HG03108 (cell line): ENCODE measurements around the gene SLC38A5.
"Not testable (repeated sequence)": the region's sequence is repeated elsewhere in the genome, so short reads cannot be mapped to it uniquely, and the experiment has no call there.

Experiments
- ATAC-seq: cut with Tn5 transposase; IDR thresholded peaks from one replicate; pipeline ENCODE4 v1.9.1; 2021; ENCODE audit warnings: moderate library complexity; ENCODE audit not compliant: unreplicated experiment

Gene SLC38A5

GRCh38 chrX:48470833-48471118 lies 716 bp upstream of the SLC38A5 start:
- no peak for ATAC-seq

DNA sequence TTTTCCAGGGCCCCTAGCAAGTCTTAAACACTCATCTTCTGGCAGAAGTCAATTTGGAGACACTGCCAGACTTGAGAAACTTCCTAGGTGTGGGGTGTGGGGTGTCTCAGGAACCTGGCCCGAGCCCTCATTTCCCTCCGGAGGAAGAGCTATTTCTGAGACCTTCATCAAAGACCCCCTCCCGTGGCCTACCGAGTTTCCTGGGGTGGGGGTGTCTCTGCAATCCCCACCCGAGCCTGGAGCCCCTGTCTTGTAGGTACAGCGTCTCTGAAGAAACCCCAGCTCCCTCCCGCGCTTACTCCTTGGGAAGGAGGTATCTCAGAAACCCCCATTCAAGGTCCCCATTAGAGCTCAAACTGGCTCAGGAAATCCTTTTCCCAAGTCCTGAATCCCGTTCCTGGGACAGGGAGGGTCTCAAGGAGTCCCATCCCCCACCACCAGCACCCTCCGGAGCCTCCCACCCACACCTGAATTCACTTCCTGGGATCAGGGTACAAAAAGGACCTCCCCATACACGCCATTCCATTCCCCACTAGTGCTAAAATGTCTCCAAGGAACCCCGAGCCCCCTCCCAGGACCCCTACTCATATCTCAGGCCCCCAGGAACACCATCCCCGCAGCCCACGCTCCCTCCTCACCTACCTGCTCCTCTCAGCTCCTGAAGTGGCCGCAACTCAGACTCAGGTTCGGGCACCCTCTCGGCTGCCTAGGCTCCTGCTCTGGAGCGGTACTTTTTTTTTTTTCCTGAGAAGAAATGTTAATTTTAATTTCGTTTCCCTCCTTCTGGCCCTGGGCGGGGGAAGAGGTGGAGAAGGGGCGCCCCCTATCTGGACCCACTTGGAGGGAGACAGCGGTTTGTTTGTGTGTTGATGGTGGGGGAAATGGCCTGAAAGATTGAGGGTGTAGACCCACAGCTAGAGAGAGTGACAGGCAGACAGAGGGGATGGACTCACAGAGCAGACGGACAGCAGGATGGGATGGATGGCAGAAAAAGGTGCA lies 1.1 kb downstream of the SLC38A5 start:
- peak; percentile 55 for ATAC-seq

DNA sequence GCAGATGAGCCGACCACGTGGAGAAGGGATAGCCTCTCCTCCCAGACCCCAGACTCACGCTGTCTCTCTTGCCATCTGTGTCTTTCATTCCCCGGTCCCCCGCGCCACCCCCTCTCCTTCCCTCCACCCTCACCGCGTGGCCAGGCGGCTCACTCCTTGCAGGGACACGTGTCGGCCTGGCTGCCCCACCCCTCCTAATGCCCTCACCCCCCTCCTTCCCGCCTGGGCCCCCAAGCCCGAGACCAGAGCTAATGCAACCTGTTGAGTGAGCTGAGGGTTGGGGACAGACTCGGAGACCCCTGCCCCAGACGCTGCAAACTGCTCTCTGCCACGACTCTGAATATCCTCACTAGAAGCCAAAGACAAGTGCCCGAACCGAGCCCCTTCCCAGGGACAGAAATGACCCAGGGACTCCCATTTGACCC lies 1.8 kb downstream of the SLC38A5 start:
- ATAC-seq = no peak

- no peak for ATAC-seq
Measured at GRCh38 chrX:48467281-48467761, 2.7 kb downstream of the SLC38A5 start.

GRCh38 chrX:48466696-48467095 lies 3.4 kb downstream of the SLC38A5 start:
- ATAC-seq = no peak

DNA sequence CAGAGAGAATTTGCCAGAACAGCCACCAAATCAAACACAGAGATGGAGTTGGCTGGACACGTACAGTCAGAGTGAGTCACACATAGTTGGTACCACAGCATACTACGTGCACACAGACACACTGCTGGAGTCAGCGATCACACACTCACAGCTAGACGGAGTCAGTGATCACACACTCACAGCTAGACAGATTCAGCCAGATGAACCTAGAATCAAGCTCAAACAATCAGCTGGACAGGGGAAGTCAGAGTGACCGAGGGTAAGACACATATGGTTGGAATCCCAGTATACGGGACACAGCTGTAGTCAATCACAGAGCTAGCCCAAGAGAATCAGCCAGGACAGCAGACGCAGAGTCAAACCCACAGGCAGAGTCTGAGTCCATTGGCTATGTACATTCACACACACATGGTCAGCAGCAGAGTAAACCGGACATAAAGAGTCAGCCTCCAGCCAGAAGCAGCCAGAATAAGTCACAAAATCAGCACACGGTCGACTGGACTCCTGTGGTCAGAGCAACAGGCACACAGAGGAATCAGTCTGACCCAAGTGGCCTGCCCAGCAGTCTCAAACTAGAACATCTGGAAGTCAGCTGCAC lies 4.6 kb downstream of the SLC38A5 start:
- no peak for ATAC-seq

DNA sequence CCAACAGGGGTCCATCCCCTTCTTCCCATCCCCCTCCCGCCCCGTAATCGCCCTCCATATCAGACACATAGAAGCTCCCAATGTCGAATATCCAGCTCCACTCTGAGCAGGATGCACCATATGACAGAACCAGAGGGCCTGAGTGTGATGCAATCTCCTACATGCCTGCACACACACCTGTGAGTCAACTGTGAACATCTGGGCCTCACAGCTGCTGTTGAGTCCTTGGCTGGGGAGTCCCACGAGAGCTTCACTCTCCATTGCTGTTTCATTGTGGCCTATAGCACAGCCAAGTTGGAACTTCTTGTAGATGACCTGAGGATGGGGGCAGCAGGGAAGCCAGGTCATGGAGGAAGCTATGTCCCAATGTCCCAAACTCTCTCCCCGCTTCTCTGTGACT lies 8.2 kb downstream of the SLC38A5 start:
- ATAC-seq = no peak

DNA sequence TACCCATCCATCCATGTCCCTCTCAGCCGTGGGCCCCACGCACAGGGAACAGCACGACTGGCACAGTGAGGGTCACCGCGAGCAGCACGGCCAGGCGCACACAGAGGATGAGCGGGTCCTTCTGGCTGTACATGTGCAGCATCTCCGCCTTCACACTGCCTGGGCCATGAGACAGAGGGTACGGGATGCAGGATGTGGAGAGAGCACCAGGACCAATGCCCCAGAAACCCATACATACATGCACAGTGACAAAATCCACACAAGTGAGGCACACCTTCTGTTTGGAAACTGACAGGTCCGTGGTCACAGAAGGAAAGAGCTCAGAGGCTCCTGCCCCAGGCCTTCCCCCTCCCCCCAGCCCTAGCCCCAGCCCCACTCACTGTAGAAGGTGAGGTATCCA lies 9.5 kb downstream of the SLC38A5 start:
- ATAC-seq = no peak

DNA sequence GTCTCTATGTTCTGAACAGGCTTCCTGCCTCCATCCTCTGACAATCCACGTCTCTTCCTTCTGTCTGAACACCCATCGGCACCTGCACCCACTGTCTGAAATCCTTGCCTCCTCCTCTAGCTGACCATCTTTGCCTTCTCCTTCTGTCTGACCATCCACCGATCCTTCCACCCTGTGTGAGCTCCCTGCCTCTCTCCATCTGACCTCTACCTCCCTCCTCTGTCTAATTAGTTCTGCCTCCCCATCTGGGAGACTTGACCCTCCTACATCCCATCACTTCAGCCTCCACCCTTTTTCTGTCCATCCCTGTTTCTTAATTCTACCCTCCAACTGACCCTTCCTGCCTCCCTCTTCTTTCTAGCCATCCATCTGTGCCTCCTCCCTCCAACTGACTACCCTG lies 10.0 kb downstream of the SLC38A5 start:
- ATAC-seq = no peak

GRCh38 chrX:48459483-48459882 lies 10.6 kb downstream of the SLC38A5 start:
- ATAC-seq = no peak

DNA sequence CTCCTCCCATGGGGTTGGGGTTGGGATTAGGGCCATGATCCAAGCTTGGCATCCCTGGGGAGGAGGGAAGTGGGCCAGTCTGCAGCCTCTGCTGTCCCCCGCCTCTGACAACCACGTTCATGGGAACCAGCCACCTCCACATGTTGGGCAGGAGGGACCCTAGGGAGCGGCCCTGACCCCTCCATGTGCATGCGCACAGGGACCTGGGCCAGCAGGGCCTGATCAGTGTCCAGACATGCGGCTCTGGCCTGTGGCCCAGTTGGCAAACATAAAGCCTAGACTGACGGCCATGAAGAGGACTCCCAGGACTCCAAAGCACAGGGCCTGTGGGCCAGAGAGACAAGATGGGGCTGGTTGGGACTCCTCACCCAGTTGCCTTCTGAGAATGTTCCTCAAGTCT lies 11.3 kb downstream of the SLC38A5 start:
- ATAC-seq = no peak

DNA sequence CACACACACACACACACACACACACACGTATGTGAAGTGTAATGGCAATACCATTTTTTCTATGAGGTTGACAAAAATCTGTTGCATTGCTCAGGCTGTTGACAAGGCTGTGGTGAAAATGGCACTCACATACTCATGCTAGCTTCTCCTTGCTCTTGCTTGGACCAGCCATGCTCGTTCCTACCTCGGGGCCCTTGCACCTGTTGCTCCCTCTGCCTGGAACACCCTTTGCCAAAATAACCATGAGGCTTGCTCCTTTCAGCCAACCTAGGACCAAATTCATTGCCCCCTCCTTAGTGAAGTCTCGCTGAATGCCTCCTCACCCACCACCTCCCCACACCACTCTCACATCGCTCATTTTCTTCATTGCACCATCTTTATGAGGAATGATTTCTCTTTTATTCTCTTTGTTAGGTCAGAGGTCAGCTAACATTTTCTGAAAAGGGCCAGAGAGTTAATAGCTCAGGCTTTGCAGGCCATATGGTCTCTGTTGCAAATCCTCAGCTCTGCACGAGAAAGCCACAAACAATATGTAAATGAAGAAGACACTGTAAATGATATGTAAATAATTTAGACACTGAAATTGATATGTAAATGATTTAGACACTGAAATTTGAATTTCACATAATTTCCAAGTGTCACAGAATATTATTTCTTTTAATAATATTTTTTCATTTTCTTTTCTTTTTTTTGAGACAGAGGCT lies 13.3 kb downstream of the SLC38A5 start:
- ATAC-seq = no peak

- no peak for ATAC-seq
Measured at GRCh38 chrX:48451708-48452107, 18.4 kb downstream of the SLC38A5 start.

DNA sequence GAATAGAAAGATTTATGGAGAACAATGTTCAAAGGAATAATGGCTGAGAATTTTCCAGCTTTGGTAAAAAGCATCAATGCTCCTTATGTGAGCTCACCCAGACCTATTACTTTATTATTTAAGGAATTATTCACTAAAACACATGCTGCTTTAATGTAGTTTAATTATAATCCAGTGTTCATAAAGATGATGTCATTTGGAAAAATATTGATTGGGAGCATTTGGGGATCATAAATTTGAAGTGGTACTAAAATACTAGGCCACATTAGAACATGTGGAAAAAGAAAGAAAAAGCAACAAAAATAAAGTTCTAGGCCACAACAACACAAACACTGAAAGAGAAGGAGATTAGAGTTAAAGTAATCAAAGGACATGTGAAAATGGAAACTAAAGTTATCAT lies 20.0 kb downstream of the SLC38A5 start:
- ATAC-seq = no peak

DNA sequence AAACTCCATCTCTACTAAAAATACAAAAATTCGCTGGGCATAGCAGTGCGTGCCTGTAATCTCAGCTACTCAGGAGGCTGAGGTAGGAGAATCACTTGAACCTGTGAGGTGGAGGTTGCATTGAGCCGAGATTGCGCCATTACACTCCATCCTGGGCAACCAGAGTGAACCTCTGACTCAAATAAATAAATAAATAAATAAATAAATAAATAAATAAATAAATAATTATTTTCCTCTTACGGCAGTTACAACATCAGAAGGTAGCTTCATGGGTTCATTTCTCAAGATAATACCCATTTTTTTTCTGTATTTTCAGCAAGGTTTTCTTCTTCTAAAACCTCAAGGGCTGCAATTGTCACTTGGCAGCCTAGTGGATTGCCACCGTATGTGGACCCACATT lies 22.9 kb downstream of the SLC38A5 start:
- ATAC-seq = not testable (repeated sequence)

DNA sequence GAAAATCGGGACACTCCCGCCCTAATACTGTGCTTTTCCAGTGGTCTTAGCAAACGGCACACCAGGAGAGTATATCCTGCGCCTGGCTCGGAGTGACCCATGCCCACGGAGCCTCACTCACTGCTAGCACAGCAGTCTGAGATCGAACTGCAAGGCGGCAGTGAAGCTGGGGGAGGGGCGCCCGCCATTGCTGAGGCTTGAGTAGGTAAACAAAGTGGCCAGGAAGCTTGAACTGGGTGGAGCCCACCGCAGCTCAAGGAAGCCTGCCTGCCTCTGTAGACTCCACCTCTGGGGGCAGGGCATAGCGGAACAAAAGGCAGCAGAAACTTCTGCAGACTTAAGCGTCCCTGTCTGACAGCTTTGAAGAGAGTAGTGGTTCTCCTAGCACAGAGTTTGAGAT lies 36.3 kb downstream of the SLC38A5 start:
- not testable (repeated sequence) for ATAC-seq

DNA sequence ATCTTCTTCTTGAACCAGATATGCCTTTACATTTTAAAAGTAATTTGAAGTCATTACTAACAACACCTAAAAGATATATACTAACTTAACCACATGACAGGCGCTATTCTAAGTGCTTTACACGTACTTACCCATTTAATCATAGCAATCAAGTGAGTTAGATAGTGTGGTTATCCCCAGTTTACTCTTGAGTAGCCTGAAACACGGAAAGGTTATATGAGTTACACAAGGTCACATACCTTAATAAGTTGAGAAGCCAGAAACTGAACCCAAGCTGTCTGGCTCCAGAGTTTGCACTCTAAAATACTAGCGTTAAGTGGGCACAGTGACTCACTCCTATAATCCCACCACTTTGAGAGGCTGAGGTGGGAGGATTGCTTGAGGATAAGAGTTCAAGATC lies 39.9 kb downstream of the SLC38A5 start:
- ATAC-seq = not testable (repeated sequence)

- not testable (repeated sequence) for ATAC-seq
Measured at GRCh38 chrX:48429606-48430005, 40.5 kb downstream of the SLC38A5 start.

DNA sequence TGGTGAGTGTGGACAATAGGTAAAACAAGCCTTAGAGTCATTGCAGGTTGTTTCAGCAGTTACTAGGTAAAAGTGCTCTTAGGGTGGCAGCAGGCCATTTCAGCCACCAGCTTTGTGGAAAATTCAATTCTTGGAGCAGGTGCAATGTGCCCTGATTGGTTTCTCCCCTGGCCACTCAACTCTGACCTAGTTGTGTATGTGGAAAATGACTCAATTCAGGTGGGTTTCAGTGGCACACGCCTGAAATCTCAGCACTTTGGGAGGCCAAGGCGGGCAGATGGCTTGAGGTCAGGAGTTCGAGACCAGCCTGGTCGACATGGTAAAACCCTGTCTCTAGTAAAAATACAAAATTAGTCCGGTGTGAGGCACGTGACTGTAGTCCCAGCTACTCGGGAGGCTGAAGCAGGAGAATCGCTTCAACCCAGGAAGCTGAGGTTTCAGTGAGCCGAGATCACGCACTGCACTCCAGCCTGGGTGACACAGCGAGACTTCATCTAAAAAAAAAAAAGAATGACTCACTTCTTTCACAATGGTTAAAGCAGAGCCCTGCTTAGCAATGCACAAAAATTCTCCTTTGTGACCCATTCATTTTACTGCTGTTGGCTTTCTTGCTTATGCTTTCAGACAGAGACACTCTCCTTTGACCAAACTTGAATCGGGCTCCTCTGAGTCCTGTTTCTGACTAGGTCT lies 42.9 kb downstream of the SLC38A5 start:
- not testable (repeated sequence) for ATAC-seq

- not testable (repeated sequence) for ATAC-seq
Measured at GRCh38 chrX:48411860-48412259, 58.2 kb downstream of the SLC38A5 start, which contains the start of gene SSX4B. TSS of gene SSX4B (minus strand) at chrX:48411960. CDS start at chrX:48411372, 588 bp downstream.
